GM21390 (cell line): ENCODE results near the gene HES4.
A peak's percentile ranks its signal among the peaks of the same experiment; 100 is the strongest.
"Not testable (repeated sequence)": the region's sequence is repeated elsewhere in the genome, so short reads cannot be mapped to it uniquely, and the experiment has no call there.

Experiments
- ATAC-seq: cut with Tn5 transposase; IDR thresholded peaks from one replicate; pipeline ENCODE4 v1.9.1; 2021; ENCODE audit not compliant: unreplicated experiment

HES4 gene

DNA sequence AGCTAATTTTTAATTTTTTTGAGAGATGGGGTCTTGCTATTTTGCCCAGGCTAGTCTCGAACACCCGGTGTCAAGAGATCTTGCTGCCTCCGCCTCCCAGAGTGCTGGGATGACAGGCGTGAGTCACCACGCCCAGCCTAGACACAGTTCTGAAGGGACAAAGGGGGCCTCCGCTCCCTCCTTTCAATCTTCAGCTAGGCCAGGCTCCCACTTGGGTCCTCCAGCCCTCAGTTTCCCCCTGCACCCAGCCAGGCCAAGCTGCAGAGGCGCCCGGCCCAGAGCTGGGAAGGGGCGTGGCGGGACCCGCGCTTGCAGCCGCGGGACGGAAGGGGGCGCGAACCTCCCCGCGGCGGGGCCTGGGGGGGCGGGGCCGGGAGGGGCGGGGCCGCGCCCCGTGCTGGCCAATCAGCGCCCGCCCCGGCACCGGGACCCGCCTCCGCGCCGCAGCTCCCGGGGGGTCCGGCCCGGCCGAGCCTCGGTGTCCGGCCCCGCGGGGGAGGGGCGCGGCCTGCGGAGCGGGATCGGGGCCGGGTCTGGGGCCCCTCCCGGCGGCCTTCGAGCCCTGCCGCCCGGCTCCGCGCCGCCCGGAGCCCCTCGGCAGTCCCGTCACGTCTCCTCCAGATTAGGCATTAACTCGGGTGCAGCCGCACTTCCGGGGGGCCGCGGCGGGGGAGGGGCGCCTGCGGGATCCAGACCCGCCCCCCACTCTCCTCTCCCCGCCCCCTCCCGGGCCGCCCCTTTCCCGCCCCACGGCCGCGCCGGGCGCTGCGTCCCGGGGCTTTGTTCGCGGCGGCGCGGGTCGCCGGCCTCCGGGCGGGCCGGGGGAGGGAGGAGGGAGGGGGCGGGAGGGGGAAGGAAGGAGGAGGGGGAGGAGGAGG, 19.5 kb upstream of the HES4 start:
- peak; percentile 56 for ATAC-seq

DNA sequence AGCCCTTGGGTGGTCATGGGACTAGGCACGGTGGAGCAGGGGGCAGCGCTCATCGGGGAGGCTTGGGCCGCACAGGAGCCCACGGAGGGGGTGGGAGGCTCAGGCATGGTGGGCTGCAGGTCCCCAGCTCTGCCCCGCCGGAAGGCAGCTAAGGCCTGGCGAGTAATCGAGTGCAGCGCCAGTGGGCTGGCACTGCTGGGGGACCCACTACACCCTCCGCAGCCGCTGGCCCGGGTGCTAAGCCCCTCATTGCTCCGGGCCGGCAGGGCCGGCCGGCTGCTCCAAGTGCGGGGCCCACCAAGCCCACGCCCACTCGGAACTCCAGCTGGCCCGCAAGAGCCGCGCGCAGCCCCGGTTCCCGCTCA, 18.4 kb upstream of the HES4 start:
- ATAC-seq: not testable (repeated sequence)

DNA sequence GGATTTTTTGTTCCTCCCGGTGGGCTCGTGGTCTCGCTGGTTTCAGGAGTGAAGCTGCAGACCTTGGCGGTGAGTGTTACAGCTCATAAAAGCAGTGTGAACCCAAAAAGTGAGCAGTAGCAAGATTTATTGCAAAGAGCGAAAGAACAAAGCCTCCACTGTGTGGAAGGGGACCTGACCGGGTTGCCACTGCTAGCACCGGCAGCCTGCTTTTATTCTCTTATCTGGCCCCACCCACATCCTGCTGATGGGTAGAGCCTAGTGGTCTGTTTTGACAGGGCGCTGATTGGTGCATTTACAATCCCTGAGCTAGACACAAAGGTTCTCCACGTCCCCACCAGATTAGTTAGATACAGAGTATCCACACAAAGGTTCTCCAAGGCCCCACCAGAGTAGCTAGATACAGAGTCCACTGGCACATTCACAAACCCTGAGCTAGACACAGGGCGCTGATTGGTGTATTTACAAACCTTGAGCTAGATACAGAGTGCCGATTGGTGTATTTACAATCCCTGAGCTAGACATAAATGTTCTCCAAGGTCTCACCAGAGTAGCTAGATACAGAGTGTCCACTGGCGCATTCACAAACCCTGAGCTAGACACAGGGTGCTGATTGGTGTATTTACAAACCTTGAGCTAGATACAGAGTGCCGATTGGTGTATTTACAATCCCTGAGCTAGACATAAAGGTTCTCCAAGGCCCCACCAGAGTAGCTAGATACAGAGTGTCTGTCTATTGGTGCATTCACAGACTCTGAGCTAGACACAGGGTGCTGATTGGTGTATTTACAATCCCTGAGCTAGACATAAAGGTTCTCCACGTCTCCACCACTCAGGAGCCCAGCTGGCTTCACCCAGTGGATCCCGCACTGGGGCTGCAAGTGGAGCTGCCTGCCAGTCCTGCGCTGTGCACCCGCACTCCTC, 17.8 kb upstream of the HES4 start:
- not testable (repeated sequence) for ATAC-seq

DNA sequence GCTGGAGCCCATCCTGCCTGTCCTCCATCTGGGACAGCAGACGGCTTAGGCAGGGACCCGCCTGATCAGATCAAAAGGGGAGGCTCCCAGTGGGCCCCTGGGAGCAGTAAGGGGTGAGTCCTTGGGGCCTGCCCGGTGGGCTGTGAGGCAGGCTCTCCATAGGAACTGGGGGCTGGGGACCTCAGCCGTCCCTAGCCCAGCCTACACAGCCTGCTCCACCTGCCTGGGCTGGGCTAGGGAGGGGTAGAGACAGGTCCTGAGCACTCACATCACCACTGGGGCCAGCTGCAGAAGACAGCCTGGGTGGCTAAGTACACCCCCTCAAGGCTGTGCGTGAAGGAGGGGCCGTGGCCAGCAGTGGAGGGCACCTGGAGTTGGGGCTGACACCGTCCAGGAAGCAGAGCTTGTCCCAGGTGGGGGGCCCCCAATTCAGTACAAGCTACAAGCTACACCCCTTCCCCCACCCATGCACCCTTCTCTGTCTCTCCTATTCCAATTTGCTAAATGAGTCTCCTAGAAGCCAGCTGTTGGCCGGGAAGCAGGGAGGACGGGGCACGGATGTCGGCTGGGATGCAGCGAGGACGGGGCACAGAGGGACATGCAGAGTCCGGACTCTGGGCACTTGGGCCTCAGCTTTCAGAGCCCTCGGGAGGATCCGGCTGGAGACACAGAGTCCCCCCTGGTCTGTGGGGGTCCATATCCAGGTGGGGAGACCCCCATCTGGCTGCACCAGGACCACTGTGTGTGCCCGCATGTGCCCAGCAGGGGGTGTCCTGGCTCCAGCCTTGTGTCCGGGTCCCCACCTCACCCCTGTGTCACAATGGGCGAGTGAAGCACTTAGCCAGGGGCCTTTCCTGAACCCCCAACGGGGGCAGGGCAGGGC, 15.1 kb upstream of the HES4 start:
- no peak for ATAC-seq

DNA sequence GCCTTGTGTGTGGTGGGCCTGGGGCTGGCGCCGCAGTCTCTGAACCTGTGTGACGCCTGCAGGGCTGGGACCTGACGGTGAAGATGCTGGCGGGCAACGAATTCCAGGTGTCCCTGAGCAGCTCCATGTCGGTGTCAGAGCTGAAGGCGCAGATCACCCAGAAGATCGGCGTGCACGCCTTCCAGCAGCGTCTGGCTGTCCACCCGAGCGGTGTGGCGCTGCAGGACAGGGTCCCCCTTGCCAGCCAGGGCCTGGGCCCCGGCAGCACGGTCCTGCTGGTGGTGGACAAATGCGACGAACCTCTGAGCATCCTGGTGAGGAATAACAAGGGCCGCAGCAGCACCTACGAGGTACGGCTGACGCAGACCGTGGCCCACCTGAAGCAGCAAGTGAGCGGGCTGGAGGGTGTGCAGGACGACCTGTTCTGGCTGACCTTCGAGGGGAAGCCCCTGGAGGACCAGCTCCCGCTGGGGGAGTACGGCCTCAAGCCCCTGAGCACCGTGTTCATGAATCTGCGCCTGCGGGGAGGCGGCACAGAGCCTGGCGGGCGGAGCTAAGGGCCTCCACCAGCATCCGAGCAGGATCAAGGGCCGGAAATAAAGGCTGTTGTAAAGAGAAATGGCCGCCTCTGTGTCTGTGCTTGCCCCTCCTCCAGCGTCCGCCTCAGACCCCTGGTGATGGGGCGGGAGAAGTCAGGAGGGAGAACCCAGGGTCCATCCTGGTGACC, 14.2 kb upstream of the HES4 start:
- no peak for ATAC-seq

DNA sequence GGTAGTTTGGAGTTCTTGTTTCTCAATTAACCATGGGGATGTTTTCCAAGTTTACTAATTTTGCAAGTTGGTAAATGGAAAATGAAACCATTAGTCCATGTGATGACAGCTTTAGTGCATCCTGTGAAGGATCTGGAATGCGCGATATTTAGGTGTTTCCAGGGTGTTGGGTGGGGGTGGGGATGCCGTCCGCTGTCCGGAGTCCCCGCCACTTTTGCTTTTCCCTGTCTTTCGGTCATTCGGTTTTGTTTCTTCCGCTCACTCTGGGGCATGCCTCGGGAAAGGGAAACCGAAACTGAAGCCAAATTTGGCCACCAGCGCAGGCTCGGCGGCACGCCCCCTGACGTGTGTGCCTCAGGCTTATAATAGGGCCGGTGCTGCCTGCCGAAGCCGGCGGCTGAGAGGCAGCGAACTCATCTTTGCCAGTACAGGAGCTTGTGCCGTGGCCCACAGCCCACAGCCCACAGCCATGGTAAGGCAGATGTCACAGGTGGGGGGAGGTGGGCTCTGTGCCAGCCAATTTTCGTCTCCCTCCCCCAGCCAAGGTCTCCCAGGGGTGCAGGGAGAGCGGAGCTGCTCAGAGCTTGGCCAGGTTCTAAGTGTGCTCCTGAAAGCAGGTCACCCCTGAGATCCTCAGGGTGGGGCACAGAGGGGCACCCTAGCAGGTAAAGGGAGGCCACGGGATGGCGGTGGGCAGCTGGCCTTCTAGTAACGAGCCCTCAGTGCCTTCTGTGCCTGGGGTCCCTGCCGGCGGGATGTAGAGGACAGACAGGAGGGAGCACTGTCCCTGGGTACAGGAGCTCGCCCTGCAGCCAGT, 13.4 kb upstream of the HES4 start, which contains the start of gene ISG15:
TSS of gene ISG15 (plus strand) at position 393 of the 817 bp plus-strand sequence. CDS start at position 470, 77 bp downstream.
- ATAC-seq: peak; percentile 86

DNA sequence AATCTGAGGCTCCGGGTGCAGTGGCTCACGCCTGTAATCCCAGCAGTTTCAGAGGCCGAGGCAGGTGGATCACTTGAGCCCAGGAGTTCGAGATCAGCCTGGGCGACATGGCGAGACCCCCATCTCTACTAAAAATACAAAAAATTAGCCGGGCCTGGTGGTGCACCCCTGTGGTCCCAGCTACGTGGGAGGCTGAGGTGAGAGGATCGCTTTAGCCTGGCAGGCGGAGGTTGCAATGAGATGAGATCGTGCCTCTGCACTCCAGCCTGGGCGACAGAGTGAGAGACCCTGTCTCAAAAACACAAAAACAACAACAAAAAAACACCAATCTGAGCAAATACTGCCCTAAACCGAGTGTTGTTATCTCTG, 12.8 kb upstream of the HES4 start:
- ATAC-seq: peak; percentile 4

DNA sequence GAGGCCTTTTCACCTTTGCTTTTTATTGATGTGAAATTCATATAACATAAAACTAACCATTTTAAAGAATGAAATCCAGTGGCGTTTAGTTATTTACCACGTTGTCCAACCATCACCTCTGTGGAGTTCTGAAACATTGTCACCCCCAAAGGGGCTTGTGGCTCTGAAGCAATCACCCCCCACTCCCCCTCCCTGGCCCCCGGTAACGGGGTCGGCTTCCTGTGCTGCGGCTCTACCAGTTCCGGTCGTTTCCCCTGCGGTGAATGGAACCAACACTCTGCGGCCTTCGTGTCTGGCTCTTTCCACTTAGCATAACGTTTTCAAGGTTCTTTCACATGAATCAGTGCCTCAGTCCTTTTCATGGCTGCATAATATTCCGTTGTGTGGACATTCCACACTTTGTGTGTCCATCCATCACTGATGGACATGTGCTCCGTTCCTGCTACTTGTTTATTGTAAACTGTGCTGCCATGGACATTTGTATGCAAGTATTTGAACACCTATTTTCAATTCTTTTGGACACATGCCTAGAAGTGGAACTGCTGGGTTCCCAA, 11.6 kb upstream of the HES4 start:
- no peak for ATAC-seq

DNA sequence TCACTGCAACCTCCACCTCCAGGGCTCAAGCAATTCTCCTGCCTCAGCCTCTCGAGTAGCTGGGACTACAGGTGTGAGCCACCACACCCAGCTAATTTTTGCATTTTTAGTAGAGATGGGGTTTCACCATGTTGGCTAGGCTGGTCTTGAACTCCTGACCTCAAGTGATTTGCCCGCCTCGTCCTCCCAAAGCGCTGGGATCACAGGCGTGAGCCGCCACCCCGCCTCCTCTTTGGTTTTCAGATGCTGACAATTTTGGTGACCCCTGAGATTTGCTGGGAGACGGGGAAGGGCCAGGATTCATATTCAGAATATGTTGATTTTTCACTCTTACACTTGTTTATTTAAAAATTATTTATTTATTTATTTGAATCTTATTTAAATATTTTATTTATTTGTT, 10.2 kb upstream of the HES4 start:
- ATAC-seq: not testable (repeated sequence)

DNA sequence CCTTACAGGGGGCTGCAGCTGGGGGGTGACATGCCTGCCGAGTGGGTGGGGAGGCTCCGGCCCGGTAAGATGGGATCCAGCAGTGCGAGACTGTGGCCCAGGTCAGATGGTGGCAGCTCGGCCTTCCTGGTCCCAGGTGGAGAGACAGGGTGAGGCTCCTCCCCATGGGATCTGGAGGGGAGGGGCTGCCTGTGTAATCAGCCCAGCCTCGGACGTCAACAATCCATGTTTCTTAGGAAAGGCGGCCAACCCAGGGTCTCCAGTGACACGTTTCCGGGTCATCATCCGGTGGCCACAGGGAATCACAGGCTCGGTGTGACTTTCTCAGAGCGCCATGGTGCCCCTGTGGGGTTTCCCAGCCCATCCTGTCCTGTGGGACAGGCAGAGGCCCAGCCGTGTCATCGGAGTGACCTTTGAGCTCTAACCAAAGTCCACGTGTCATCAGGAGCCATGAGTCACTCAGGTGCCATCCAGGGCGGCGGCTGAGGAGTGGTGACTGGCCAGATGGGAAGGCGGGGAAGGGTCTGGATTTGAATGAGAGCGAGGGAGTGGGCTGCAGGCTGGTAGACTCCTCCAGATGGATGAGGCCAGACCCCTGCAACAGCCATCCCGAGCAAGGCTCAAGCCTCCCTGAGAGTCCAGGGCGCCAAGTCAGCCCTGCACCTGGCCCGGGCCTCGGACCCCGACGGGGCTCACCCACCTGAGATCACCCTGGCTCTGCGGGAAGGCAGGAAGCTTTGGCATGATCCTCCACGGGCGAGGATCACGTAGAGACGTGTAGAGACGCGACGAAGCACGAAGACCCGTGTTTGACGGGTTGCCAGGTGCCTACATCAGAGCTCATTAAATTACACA, 6.6 kb upstream of the HES4 start:
- ATAC-seq: no peak

DNA sequence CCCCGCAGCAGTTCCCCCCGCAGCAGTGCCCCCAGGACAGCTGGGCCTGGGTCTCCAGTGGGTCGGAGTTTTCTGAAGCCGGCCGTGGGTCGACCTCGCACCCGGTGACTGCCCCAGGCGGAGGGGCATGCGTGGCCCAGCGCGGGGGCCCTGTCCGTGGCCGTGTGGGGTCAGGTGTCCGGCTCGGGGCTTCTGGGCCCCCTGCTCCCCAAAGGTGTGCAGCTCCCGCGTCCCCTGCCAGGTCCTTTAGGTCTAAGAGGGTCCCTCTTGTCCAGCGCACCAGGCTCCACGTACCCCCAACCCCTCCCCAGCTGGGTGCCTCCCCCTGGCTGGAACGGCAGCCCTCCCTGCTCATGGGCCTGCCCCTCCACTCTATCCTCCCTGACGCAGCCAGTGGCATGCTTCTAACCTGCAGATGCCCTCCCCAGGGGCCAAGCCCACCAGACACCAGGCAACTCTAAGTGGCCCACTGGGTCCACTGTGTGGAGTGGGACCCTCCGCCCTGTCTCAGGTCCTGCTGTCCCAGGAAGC, 5.9 kb upstream of the HES4 start:
- no peak for ATAC-seq

DNA sequence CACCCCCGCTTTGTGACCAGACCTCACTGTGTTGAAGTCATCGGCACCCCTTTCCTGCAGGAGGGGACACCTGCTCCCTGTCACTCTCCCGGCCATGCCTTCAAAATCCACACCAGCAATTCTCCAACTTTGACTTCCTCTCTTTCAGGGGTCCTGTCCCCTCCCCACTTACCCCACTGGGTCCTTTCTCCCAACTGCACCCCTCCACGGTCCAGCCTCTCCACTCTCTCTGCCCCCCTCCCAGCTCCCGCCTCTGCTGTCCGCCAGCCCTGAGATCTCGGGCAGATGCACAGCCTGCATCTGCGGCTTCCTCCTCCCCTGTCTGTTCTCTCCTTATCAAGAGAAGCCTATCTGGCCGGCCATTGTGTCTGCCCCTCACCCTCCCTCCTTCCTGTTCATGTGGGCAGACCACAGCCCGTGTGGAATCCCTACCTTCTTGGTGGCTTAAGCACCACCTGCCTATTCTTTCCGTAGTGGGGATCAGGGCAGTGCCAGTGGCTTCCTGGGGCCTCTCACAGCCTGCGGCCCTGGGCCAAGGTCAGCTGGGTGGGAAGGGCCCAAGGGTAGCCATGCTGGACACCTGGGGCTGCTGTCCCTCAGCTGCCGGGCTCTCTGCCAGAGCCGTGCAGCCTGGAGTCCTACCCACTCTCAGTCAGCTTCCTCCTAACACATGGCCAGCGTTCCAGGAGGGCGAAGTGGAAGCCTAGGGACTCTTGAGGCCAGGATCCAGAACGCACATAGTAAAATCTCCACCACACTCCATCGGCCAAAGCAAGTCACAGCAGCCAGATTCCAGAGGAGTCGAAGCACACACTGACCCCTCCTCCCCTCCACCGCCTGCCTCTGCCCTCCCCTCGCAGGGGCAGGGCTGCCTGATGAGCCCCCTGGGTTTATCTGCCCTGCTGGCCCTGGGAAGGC, 5.1 kb upstream of the HES4 start:
- no peak for ATAC-seq

DNA sequence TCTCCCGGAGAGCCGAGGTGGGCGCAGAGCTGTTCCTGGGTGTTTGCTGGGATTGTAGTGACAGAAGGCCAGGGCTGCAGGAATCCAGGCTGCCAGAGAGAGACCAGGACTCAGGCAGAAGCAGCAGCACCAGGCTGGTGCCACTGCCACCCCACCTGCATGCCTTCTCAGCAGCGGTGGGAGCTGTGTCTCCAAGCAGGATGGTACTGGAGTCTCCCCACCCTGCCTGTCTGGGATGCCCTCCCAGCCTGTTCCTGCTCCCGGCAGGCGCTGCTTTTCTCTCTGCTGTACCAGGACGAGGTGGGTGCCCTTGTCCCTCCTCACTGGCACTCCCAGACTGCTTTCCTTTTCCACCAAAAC, 4.5 kb upstream of the HES4 start:
- no peak for ATAC-seq

DNA sequence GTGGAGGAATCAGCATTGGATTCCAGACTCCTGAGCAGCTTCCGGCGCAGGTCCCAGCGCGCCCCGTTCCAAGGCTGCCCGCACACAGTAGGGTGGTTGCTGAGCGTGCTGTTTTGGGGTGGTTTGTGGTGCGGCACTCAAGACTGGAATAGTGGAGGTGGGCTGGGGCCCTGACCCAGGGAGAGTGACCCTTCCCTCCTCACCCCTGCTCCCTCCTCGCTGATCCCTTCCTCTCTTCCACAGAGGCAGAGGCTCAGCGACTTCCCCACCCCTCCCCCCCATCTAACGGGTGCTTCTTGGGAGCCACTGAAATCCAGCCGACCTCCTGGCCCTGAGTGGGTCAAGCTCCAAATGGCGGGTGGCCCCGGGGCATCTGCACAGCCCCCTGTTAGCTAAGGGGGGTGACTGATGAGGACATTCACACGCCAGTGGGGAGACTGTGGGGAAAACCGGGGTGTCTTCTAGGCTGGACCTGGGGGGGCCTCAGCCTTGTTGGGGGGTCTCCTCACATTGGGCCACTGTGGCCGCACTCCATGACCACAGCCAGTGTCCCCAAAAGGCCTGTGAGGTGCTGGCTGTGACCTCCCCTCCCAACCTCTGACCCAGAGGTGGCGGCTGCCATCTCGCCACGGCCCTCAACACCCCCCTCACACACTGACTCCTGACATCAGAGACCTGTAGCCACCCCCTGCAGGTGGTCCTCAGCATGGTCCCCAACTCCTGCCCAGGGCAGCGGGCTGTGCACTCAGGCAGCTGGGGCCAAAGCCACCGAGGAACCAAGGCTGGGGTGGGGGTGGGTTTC, 3.9 kb upstream of the HES4 start:
- no peak for ATAC-seq

DNA sequence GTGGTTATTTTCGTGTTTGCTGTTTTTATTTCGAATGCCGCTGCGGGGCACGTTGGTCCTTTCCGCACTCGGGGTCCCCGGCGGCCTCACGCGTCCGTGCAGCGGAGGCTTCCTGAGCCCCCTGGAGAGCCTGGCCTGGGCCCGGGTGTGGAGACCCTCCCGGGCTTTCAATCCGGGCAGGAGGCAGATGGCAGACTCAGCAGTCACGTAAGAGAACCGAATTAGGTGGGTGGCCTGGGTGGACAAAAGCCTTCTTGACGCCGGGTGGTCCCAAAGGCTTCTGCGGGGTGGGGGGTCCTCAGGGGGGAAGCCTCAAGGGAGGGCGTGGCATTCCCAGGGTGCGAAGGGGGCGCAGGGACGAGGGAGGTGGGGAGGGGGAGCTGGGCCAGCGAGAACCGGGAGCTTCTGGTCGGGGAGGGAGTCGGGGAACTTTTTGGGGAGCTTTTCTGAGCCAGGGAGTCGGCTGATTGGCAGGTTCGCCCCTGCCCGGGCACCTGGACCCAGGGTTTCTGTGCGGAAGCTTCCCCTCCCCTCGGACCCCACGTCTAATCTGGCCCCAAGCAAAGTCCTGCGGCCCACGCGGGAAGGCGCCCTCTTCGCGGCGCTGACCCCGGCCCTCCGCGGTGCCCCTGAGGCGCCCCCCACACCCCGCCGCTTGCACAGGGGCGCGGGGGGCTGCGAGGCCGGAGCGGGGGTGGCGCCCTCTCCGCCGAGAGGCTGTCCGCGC, 1.3 kb upstream of the HES4 start:
- no peak for ATAC-seq
